Thyroid gland (tissue), 4 donors: Measurements from ENCODE around the gene SLC5A6. TPM values are rescaled to one million over a fixed set of nuclear protein-coding genes. Genes with fewer than 3 reads are reported as not detected.

Experiments
- DNase-seq, 2 donors: peaks; one replicate each; pipeline ENCODE4 v3.0.0-alpha.2; 2019
- H3K27ac ChIP-seq, 3 donors: fragments of 200-600 bp; sonication (generic); 1 replicate in 2 of 3; 2 replicates in 1 of 3; pipeline ENCODE4 v1.5.1; 2016 to 2019; ENCODE audit warnings: mild to moderate bottlenecking in 1 of 3, moderate library complexity in 1 of 3
- H3K27me3 ChIP-seq: fragments of 200-600 bp; sonication (generic); one replicate; pipeline ENCODE4 v1.5.1; 2019
- H3K36me3 ChIP-seq, 2 donors: fragments of 200-600 bp; sonication (generic); one replicate each; pipeline ENCODE4 v1.5.1; 2016 to 2019
- H3K4me1 ChIP-seq, 2 donors: fragments of 200-600 bp; sonication (generic); one replicate each; pipeline ENCODE4 v1.5.1; 2017 to 2019
- H3K4me3 ChIP-seq, 3 donors: fragments of 200-600 bp; sonication (generic); replicated peaks in 1 of 3; 1 replicate in 2 of 3; 2 replicates in 1 of 3; pipeline ENCODE4 v1.5.1; 2016; ENCODE audit warnings: mild to moderate bottlenecking in 1 of 3
- H3K9me3 ChIP-seq: fragments of 200-600 bp; sonication (generic); one replicate; pipeline ENCODE4 v1.5.1; 2017
- POLR2A ChIP-seq, 2 donors: fragments of 450-650 bp; IDR thresholded peaks; one replicate each; pipeline ENCODE4 v1.6.1; 2017; ENCODE audit warnings: antibody characterized with exemption in 2 of 2, mild to moderate bottlenecking in 2 of 2, moderate library complexity in 1 of 2
- WGBS, 2 donors: methylation state at CpG; one replicate each; pipeline ENCODE4 v1.1.5; 2017; 5-methylcytosine and 5-hydroxymethylcytosine counted together
- intact Hi-C: fragments of 100-400 bp; cut with DNase I; formaldehyde crosslinking; loops from one replicate; pipeline ENCODE4 v1.15.1; 2023
- total RNA-seq, 4 donors: library from RNA; depleted of rRNA; stranded (reverse); fragments of >200 nt; gene quantifications; one replicate each; pipeline ENCODE4 v1.2.3, GENCODE V29; 2016
- TF ChIP-seq, protein P1 (sequence below), 6 experiments: fragments of 200-600 bp in 3 of 6; fragments of 450-650 bp in 3 of 6; sonication (generic) in 3 of 6; IDR thresholded peaks; one replicate each; pipeline ENCODE4 v1.5.1; 2016 to 2019; ENCODE audit warnings: antibody characterized with exemption in 6 of 6, mild to moderate bottlenecking in 2 of 6, inconsistent platforms in 1 of 6, moderate library complexity in 1 of 6

Gene SLC5A6
- total RNA-seq, 4 donors from 2014 or later, result 10.9 to 34.0 (median 22.0) TPM

DNA sequence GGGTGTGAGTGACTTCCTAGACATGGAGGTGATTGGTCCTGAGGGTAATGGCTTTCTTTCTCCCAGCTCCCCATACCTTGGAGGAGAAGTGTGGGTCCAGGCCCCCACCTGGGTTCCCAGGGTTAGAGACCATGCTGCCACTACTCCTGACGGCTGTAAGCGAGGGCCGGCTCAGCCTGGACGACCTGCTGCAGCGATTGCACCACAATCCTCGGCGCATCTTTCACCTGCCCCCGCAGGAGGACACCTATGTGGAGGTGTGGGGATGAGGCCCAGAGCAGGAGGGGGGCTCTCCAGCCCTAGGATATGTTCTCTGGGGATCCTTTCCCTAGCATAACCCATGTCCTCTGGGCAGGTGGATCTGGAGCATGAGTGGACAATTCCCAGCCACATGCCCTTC is 26.9 kb upstream of the SLC5A6 start:
- peaks cover 63 to 87% of the 10 kb centered on the region in 2 donors for H3K36me3 ChIP-seq
- no peaks in the 10 kb centered on the region for H3K27me3 ChIP-seq
- H3K9me3 ChIP-seq, result no peaks in the 10 kb centered on the region
- no peak overlapping the region for H3K27ac ChIP-seq
- no peak for DNase-seq
- H3K4me1 ChIP-seq, result no peaks in the 10 kb centered on the region
- intact Hi-C loops, result no loop called here
- no peak overlapping the region for H3K4me3 ChIP-seq
- WGBS, 2 donors, result 93 to 98% methylated on average over 3 to 8 of the region's 8 CpGs
- TF ChIP-seq, protein P1, sequence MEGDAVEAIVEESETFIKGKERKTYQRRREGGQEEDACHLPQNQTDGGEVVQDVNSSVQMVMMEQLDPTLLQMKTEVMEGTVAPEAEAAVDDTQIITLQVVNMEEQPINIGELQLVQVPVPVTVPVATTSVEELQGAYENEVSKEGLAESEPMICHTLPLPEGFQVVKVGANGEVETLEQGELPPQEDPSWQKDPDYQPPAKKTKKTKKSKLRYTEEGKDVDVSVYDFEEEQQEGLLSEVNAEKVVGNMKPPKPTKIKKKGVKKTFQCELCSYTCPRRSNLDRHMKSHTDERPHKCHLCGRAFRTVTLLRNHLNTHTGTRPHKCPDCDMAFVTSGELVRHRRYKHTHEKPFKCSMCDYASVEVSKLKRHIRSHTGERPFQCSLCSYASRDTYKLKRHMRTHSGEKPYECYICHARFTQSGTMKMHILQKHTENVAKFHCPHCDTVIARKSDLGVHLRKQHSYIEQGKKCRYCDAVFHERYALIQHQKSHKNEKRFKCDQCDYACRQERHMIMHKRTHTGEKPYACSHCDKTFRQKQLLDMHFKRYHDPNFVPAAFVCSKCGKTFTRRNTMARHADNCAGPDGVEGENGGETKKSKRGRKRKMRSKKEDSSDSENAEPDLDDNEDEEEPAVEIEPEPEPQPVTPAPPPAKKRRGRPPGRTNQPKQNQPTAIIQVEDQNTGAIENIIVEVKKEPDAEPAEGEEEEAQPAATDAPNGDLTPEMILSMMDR (IDR thresholded peaks at IDR 0.05), result no peak
- no peak for TF ChIP-seq POLR2A (IDR thresholded peaks at IDR 0.05)

DNA sequence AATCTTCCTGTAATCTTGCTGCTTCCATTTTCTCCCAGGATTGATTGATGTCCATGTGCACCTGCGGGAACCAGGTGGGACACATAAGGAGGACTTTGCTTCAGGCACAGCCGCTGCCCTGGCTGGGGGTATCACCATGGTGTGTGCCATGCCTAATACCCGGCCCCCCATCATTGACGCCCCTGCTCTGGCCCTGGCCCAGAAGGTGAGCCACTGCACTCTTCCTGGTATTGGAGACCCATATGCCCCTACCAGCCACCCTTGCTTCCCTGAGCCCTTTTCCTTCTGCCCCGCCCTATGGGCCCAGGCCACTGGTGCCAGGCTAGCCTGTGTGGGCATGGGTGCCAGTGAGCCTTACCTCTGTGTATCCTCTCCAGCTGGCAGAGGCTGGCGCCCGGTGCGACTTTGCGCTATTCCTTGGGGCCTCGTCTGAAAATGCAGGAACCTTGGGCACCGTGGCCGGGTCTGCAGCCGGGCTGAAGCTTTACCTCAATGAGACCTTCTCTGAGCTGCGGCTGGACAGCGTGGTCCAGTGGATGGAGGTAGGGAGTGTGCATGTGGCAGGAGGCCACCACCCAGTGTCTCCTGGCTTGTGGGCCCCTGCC is 25.4 kb upstream of the SLC5A6 start:
- Histone ChIP-seq H3K36me3 (peaks cover 70 to 88% of the 10 kb centered on the region in 2 donors), H3K9me3 (no peaks in the 10 kb centered on the region), H3K4me1 (no peaks in the 10 kb centered on the region), H3K27ac (no peak overlapping the region), H3K4me3 (no peak overlapping the region), H3K27me3 (no peaks in the 10 kb centered on the region)
- intact Hi-C loops, result no loop called here
- TF ChIP-seq, protein P1 (IDR thresholded peaks at IDR 0.05), result no peak
- TF ChIP-seq POLR2A (IDR thresholded peaks at IDR 0.05), result no peak
- no peak for DNase-seq
- WGBS, 2 donors, result 96 to 98% methylated on average over 13 to 15 of the region's 15 CpGs

DNA sequence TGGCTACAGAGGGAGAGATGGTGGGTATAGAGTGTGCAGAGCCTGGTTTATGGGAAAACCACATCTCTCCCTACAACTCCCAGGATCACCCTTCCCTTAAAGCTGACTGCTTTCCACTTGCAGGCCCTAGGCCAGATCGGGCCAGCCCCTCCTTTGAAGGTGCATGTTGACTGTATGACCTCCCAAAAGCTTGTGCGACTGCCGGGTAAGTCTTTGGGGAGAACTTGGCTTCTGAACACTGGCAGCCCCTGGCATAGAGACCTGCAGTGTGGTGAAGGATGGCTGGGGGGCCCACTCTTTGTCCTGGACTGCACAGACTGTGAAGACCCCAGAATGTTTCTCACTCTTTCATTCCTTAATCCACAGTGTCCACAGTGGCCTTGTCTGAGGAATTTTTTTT is 24.6 kb upstream of the SLC5A6 start:
- peaks cover 75 to 88% of the 10 kb centered on the region in 2 donors for H3K36me3 ChIP-seq
- intact Hi-C loops, result no loop called here
- H3K4me3 ChIP-seq, result no peak overlapping the region
- TF ChIP-seq, protein P1 (IDR thresholded peaks at IDR 0.05), result no peak
- no peak for TF ChIP-seq POLR2A (IDR thresholded peaks at IDR 0.05)
- no peak for DNase-seq
- no peaks in the 10 kb centered on the region for H3K9me3 ChIP-seq
- no peaks in the 10 kb centered on the region for H3K4me1 ChIP-seq
- H3K27me3 ChIP-seq, result no peaks in the 10 kb centered on the region
- 87 to 92% methylated on average over 3 of the region's 3 CpGs for WGBS, 2 donors
- H3K27ac ChIP-seq, result no peak overlapping the region

DNA sequence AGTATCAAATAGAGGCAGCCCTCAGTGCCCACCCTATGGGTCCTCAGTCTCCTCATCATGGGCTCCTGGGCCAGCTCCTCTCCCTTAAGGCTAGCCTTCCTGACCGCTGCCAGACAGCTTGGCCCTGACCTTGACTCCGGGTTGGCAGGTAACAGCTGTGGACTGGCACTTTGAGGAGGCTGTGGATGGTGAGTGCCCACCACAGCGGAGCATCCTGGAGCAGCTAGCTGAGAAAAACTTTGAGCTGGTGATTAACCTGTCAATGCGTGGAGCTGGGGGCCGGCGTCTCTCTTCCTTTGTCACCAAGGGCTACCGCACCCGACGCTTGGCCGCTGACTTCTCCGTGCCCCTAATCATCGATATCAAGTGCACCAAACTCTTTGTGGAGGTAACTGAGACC is 24.1 kb upstream of the SLC5A6 start:
- WGBS, 2 donors, result 96 to 97% methylated on average over 11 to 12 of the region's 12 CpGs
- no peak for DNase-seq

DNA sequence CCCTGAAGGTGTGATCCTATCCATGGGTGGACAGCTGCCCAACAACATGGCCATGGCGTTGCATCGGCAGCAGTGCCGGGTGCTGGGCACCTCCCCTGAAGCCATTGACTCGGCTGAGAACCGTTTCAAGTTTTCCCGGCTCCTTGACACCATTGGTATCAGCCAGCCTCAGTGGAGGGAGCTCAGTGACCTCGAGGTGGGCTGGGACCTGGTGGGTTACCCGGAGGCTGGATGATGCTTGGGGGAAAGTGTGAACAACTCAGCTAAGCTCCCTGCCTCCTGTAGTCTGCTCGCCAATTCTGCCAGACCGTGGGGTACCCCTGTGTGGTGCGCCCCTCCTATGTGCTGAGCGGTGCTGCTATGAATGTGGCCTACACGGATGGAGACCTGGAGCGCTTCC is 21.3 kb upstream of the SLC5A6 start:
- TF ChIP-seq, protein P1 (IDR thresholded peaks at IDR 0.05), result no peak
- no peak for TF ChIP-seq POLR2A (IDR thresholded peaks at IDR 0.05)
- Histone ChIP-seq H3K4me1 (no peaks in the 10 kb centered on the region), H3K4me3 (no peak overlapping the region), H3K27ac (no peak overlapping the region), H3K36me3 (peaks cover 73 to 78% of the 10 kb centered on the region in 2 donors), H3K9me3 (no peaks in the 10 kb centered on the region), H3K27me3 (no peaks in the 10 kb centered on the region)
- intact Hi-C loops, result no loop called here
- 92% methylated on average over 12 to 13 of the region's 14 CpGs for WGBS, 2 donors
- DNase-seq, result no peak

More for the DNA sequence above, 24.1 kb upstream of the SLC5A6 start:
- intact Hi-C loops, result no loop called here
- no peak for TF ChIP-seq POLR2A (IDR thresholded peaks at IDR 0.05)
- TF ChIP-seq, protein P1 (IDR thresholded peaks at IDR 0.05), result no peak
- no peaks in the 10 kb centered on the region for H3K27me3 ChIP-seq
- no peaks in the 10 kb centered on the region for H3K9me3 ChIP-seq
- no peak overlapping the region for H3K4me3 ChIP-seq
- no peaks in the 10 kb centered on the region for H3K4me1 ChIP-seq
- peaks cover 76 to 90% of the 10 kb centered on the region in 2 donors for H3K36me3 ChIP-seq
- no peak overlapping the region for H3K27ac ChIP-seq
